HepG2 (cell line): ENCODE data around the gene MED20. TPM values are rescaled to one million over a fixed set of nuclear protein-coding genes. Genes with fewer than 3 reads are reported as not detected.

Experiments used
- CREB1 ChIP-seq, 2 experiments: fragments of 450-650 bp in 1 of 2; IDR thresholded peaks; 2 replicates each; pipeline ENCODE4 v1.6.1; 2016 to 2017; ENCODE audit warnings: control low read depth in 1 of 2, mild to moderate bottlenecking in 1 of 2, missing compliant biosample characterization in 1 of 2, missing genetic modification characterization in 1 of 2
- FOXP4 ChIP-seq: sonication (generic); formaldehyde crosslinking; IDR thresholded peaks from 2 replicates; pipeline ENCODE4 v1.4.0; 2020; ENCODE audit warnings: missing genetic modification reagents
- KLF13 ChIP-seq: sonication (generic); formaldehyde crosslinking; IDR thresholded peaks from 2 replicates; pipeline ENCODE4 v1.4.0; 2020; ENCODE audit warnings: mild to moderate bottlenecking, missing genetic modification reagents
- MAFG ChIP-seq: sonication (generic); formaldehyde crosslinking; IDR thresholded peaks from 2 replicates; pipeline ENCODE4 v1.5.1; 2020; ENCODE audit warnings: mild to moderate bottlenecking, missing genetic modification reagents
- SAFB2 ChIP-seq: sonication (generic); formaldehyde crosslinking; IDR thresholded peaks from 2 replicates; pipeline ENCODE4 v1.5.1; 2020; ENCODE audit warnings: missing genetic modification reagents, low read depth, mild to moderate bottlenecking, borderline replicate concordance
- SMARCC2 ChIP-seq: fragments of 450-650 bp; IDR thresholded peaks from 2 replicates; pipeline ENCODE4 v1.6.1; 2017; ENCODE audit warnings: antibody characterized with exemption, mild to moderate bottlenecking
- SP4 ChIP-seq: sonication (generic); formaldehyde crosslinking; IDR thresholded peaks from 2 replicates; pipeline ENCODE4 v1.8.1; 2023; ENCODE audit warnings: mild to moderate bottlenecking, missing genetic modification reagents
- STAG1 ChIP-seq: sonication (generic); formaldehyde crosslinking; IDR thresholded peaks from 2 replicates; pipeline ENCODE4 v1.4.0; 2020; ENCODE audit warnings: missing genetic modification reagents
- ZNF282 ChIP-seq: fragments of 450-650 bp; IDR thresholded peaks from 2 replicates; pipeline ENCODE4 v1.6.1; 2018; ENCODE audit not compliant: partially characterized antibody
- ZNF567 ChIP-seq: sonication (generic); formaldehyde crosslinking; IDR thresholded peaks from 2 replicates; pipeline ENCODE4 v1.8.1; 2023; ENCODE audit warnings: mild to moderate bottlenecking, missing genetic modification reagents, borderline replicate concordance
- ZSCAN29 ChIP-seq: sonication (generic); formaldehyde crosslinking; conservative IDR thresholded peaks from 2 replicates; pipeline ENCODE4 v1.4.0; 2020; ENCODE audit warnings: mild to moderate bottlenecking, missing genetic modification reagents
- ZSCAN31 ChIP-seq: sonication (generic); formaldehyde crosslinking; IDR thresholded peaks from 2 replicates; pipeline ENCODE4 v1.5.0; 2020; ENCODE audit warnings: low read depth, mild to moderate bottlenecking, missing genetic modification reagents
- polyA plus RNA-seq, 8 experiments: library from polyadenylated mRNA; depleted of rRNA in 3 of 8; stranded (reverse) in 7 of 8; unstranded in 1 of 8; fragments of >200 nt; fragmentation: Illumina TruSeq in 4 of 8; extraction: Trizol in 4 of 8; gene quantifications; 2 replicates each; pipeline versions ENCODE4 v1.2.1 to v1.2.3, GENCODE V29; 2011 to 2016; ENCODE audit warnings: low read depth in 4 of 8, missing spikeins in 1 of 8, mixed read lengths in 1 of 8; ENCODE audit not compliant: insufficient read depth in 1 of 8
- total RNA-seq, 5 experiments: library from RNA; depleted of rRNA; stranded (reverse); fragments of >200 nt; fragmentation: Illumina TruSeq; extraction: Trizol; gene quantifications; 2 replicates each; pipeline ENCODE4 v1.2.3, GENCODE V29; 2016; ENCODE audit warnings: low read depth in 1 of 5
- TF ChIP-seq, protein P1 (sequence below): sonication (generic); formaldehyde crosslinking; IDR thresholded peaks from 2 replicates; pipeline ENCODE4 v1.4.0; 2020; ENCODE audit warnings: mild to moderate bottlenecking, missing genetic modification reagents
- TF ChIP-seq, protein P2 (sequence below): sonication (generic); formaldehyde crosslinking; IDR thresholded peaks from 2 replicates; pipeline ENCODE4 v1.9.0; 2022; ENCODE audit warnings: low read depth, missing genetic modification reagents
- TF ChIP-seq, protein P3 (sequence below): sonication (generic); formaldehyde crosslinking; IDR thresholded peaks from 2 replicates; pipeline ENCODE4 v1.9.0; 2022; ENCODE audit warnings: missing genetic modification reagents, mild to moderate bottlenecking, borderline replicate concordance

Gene MED20
- total and polyA plus RNA-seq, 2 of the 13 experiments (the other 11 are each of a cell fraction or from before 2014, with no cell fraction given) = 28.1 to 41.1 TPM

- TF ChIP-seq, protein P1, sequence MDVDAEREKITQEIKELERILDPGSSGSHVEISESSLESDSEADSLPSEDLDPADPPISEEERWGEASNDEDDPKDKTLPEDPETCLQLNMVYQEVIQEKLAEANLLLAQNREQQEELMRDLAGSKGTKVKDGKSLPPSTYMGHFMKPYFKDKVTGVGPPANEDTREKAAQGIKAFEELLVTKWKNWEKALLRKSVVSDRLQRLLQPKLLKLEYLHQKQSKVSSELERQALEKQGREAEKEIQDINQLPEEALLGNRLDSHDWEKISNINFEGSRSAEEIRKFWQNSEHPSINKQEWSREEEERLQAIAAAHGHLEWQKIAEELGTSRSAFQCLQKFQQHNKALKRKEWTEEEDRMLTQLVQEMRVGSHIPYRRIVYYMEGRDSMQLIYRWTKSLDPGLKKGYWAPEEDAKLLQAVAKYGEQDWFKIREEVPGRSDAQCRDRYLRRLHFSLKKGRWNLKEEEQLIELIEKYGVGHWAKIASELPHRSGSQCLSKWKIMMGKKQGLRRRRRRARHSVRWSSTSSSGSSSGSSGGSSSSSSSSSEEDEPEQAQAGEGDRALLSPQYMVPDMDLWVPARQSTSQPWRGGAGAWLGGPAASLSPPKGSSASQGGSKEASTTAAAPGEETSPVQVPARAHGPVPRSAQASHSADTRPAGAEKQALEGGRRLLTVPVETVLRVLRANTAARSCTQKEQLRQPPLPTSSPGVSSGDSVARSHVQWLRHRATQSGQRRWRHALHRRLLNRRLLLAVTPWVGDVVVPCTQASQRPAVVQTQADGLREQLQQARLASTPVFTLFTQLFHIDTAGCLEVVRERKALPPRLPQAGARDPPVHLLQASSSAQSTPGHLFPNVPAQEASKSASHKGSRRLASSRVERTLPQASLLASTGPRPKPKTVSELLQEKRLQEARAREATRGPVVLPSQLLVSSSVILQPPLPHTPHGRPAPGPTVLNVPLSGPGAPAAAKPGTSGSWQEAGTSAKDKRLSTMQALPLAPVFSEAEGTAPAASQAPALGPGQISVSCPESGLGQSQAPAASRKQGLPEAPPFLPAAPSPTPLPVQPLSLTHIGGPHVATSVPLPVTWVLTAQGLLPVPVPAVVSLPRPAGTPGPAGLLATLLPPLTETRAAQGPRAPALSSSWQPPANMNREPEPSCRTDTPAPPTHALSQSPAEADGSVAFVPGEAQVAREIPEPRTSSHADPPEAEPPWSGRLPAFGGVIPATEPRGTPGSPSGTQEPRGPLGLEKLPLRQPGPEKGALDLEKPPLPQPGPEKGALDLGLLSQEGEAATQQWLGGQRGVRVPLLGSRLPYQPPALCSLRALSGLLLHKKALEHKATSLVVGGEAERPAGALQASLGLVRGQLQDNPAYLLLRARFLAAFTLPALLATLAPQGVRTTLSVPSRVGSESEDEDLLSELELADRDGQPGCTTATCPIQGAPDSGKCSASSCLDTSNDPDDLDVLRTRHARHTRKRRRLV = no peak
- TF ChIP-seq KLF13 (CRISPR knock-in tag) = no peak
- no peak for TF ChIP-seq SMARCC2
- TF ChIP-seq, protein P2, sequence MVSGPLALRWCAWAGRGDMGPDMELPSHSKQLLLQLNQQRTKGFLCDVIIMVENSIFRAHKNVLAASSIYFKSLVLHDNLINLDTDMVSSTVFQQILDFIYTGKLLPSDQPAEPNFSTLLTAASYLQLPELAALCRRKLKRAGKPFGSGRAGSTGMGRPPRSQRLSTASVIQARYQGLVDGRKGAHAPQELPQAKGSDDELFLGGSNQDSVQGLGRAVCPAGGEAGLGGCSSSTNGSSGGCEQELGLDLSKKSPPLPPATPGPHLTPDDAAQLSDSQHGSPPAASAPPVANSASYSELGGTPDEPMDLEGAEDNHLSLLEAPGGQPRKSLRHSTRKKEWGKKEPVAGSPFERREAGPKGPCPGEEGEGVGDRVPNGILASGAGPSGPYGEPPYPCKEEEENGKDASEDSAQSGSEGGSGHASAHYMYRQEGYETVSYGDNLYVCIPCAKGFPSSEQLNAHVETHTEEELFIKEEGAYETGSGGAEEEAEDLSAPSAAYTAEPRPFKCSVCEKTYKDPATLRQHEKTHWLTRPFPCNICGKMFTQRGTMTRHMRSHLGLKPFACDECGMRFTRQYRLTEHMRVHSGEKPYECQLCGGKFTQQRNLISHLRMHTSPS = no peak
- peak; percentile 67 for TF ChIP-seq CREB1 (IDR thresholded peaks at IDR 0.05)
- peak; percentile 41; the same call in 1 of the 2 replicates for TF ChIP-seq CREB1 (CRISPR knock-in tag; IDR thresholded peaks at IDR 0.05)
- no peak for TF ChIP-seq SAFB2 (CRISPR knock-in tag)
- no peak for TF ChIP-seq ZNF282
- TF ChIP-seq STAG1 (CRISPR knock-in tag) = no peak
- TF ChIP-seq FOXP4 (CRISPR knock-in tag) = no peak
- TF ChIP-seq ZSCAN29 = no peak
- peak; percentile 34; the same call in 1 of the 2 replicates for TF ChIP-seq SP4
- TF ChIP-seq ZNF567 (CRISPR knock-in tag) = no peak
- TF ChIP-seq, protein P3, sequence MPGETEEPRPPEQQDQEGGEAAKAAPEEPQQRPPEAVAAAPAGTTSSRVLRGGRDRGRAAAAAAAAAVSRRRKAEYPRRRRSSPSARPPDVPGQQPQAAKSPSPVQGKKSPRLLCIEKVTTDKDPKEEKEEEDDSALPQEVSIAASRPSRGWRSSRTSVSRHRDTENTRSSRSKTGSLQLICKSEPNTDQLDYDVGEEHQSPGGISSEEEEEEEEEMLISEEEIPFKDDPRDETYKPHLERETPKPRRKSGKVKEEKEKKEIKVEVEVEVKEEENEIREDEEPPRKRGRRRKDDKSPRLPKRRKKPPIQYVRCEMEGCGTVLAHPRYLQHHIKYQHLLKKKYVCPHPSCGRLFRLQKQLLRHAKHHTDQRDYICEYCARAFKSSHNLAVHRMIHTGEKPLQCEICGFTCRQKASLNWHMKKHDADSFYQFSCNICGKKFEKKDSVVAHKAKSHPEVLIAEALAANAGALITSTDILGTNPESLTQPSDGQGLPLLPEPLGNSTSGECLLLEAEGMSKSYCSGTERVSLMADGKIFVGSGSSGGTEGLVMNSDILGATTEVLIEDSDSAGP (CRISPR knock-in tag) = peak; percentile 99
- no peak for TF ChIP-seq MAFG (CRISPR knock-in tag)
- no peak for TF ChIP-seq ZSCAN31 (CRISPR knock-in tag)
These were observed 25.4 kb downstream of the MED20 start, which contains the start of gene USP49 (continued) for GRCh38 chr6:41895300-41896233.
